H4 (cell line): ENCODE measurements around the gene ORAI3. TPM values are rescaled to one million over a fixed set of nuclear protein-coding genes. Genes with fewer than 3 reads are reported as not detected.

Experiments used
- DNase-seq: peaks from one replicate; pipeline ENCODE4 v3.0.0-alpha.2; 2015; ENCODE audit warnings: low spot score
- total RNA-seq: library from RNA; depleted of rRNA; stranded (reverse); fragments of >200 nt; shearing (Covaris generic); gene quantifications from 2 replicates; pipeline ENCODE4 v1.2.3, GENCODE V29; 2014; rRNA removed

Gene ORAI3
- total RNA-seq, result 30.5 and 43.8 TPM in 2 replicates

GRCh38 chr16:30948667-30949649 is at the start of gene ORAI3:
TSS of gene ORAI3 (plus strand) at chr16:30949068. CDS start at chr16:30949290, 222 bp downstream.
- DNase-seq, result peak; percentile 33

- DNase-seq, result no peak
Observed at GRCh38 chr16:30899794-30900193, 49.1 kb upstream of the ORAI3 start.

DNA sequence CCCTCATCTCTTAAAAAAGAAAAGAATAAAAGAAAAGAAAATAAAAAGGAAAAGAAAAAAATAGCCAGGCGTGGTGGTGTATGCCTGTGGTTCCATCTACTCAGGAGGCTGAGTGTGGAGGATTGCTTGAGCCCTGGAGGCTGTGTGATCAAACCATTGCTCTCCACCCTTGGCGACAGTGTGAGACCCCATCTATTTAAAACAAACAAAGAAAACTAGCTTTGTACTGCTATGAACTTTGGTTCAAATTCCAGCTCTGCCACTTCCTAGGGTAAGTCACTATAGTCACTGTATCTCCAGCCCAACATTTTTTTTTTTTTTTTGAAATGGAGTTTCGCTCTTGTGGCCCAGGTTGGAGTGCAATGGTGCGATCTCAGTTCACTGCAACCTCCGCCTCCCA is 48.3 kb upstream of the ORAI3 start:
- DNase-seq, result no peak

DNA sequence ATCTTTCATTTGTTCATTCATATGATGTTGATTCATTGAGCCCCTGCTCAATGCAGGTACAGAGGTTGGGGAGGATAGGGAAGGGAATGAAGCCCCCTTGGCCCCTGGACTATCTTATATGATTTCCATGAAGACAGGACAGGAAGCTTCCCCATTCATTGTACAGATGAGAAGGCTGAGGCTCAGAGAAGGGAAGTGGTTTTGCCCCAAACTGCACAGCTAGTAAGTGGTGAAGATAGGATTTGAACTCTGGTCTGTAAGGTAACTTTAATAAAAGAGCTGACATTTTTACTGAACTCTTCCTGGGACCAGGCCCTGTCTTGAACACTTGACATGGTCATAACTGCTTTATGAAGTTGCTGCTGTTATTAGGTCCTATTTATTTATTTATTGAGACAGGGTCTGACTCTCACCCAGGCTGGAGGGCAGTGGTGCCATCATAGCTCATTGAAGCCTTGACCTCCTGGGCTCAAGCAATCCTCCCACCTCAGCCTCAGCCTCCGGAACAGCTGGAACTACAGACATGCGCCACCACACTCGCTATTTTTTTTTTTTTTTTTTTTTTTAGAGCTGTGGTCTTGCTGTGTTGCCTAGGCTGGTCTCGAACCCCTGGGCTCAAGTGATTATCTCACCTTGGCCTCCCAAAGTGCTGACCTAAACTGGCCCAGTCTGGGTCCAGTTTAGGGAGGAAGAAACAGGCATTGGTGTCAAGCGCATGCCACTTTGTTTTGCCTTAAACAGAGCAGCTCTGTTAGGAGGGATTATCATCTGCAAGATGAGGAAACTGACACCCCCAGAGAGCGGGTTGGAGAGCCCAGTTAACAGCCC is 47.5 kb upstream of the ORAI3 start:
- no peak for DNase-seq

- no peak for DNase-seq
Observed at GRCh38 chr16:30902029-30902972, 46.6 kb upstream of the ORAI3 start.

DNA sequence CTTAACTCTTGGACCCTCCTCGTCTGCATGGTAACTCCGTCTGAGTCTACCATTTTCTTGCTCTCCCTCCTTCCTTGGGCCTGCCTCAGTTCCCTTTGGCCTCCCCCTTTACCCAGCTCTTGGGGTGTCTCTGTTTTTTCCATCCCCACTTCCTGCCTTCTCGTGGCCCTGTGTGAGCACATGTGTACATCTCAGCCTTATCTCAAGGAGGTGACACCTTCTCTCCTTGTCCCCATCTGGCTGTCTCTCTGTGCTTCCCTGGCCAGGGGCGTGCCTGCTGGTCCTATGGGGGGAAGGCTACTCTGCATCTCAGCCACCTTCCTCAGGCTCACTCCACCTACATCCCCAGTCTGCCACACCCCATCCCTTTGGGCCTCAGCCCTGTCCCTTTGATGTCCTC is 45.9 kb upstream of the ORAI3 start:
- no peak for DNase-seq

- DNase-seq, result no peak
Observed at GRCh38 chr16:30903596-30903995, 45.3 kb upstream of the ORAI3 start.

- no peak for DNase-seq
Observed at GRCh38 chr16:30904114-30904780, 44.6 kb upstream of the ORAI3 start.

DNA sequence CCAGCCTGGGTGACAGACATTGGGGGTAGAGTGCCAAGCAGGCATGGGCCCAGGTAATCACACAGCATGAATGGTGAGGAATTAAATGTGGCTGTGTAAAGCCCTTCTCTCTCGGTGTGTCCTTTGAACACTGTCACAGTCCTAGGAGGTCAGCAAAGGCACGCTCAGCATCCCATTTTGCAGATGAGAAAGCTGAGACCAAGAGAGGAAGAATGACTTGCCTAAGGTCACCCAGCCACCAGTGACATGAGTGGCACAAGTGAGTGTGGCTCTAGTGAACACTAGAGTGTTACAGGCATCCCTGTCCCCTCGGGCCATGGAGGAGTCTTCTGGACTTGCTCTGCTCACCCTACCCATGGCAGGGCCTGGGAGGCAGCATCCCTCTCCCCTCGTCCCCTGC is 41.8 kb upstream of the ORAI3 start:
- DNase-seq, result no peak

DNA sequence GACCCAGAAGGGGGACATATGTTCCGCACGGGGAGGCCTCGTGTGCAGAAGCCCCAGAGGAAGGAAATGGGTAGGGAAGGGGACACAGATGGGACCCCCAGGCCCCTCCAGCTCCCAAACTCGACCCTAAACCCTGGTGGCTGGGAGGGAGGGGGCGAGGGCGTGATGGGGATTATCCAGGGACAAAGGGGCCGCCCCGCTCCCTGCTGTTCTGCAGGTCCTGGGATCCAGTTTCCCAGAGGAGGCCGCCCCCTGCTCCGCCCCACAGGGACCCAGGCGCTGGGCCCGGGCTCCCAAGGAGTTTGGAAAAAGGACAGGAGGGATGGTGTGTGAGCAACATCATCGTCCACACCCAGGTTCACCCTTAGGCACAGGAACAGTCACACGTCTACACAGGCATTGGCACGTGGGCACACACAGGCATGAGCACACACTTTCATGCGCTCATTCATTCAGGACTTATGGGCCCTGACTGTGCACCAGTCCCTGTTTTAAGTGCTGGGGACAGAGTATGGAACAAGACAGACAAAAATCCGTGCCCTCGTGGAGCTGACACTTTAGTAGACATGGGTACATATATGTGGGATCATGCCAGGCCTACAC is 38.3 kb upstream of the ORAI3 start:
- DNase-seq, result no peak

DNA sequence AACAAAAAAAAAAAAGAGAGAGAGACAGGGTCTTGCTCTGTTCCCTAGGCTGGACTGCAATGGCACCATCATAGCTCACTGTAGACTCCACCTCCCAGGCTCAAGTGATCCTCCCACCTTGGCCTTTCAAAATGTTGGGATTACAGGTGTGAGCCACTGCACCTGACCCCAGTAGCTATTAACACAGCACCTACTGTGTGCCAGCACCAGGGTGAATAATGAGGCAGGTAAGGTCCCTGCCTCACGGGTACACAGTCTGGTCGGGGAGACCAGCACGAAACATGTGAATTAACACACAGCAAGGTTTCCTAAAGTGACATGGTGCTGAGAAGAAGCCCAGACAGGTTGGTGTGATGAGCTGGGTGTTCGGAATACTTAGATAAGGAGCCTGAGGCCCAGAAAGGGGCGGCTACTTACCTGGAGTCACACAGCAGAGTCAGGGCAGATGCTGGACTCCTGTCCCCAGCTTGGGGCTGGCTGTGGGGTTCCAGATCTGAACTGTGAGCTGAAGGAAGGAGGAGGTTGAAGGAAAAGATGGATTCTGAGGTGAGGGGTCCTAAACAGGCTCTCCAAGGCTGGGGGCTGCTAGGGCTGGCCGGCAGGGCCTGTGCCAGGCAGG is 36.0 kb upstream of the ORAI3 start:
- DNase-seq, result no peak

- no peak for DNase-seq
Observed at GRCh38 chr16:30914830-30915229, 34.0 kb upstream of the ORAI3 start.

GRCh38 chr16:30918614-30919013 is 30.3 kb upstream of the ORAI3 start:
- DNase-seq, result no peak

- no peak for DNase-seq
Observed at GRCh38 chr16:30920891-30921290, 28.0 kb upstream of the ORAI3 start.

DNA sequence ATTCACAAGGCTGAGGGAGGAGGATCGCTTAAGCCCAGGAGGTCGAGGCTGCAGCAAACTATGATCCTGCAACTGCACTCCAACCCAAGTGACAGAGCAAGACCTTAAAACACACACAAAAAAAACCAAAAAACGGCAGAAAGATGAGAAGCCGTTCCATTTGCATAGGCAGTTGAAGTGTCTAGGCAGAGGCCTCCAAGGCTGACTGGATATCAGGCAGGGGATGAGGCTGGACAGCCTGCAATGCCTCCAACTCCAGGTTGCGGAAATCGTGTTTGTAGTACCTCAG is 27.5 kb upstream of the ORAI3 start:
- DNase-seq, result no peak

- DNase-seq, result peak; percentile 88
Observed at GRCh38 chr16:30921748-30922419, 27.0 kb upstream of the ORAI3 start.

GRCh38 chr16:30922420-30922959 is 26.4 kb upstream of the ORAI3 start:
- DNase-seq, result peak; percentile 99

DNA sequence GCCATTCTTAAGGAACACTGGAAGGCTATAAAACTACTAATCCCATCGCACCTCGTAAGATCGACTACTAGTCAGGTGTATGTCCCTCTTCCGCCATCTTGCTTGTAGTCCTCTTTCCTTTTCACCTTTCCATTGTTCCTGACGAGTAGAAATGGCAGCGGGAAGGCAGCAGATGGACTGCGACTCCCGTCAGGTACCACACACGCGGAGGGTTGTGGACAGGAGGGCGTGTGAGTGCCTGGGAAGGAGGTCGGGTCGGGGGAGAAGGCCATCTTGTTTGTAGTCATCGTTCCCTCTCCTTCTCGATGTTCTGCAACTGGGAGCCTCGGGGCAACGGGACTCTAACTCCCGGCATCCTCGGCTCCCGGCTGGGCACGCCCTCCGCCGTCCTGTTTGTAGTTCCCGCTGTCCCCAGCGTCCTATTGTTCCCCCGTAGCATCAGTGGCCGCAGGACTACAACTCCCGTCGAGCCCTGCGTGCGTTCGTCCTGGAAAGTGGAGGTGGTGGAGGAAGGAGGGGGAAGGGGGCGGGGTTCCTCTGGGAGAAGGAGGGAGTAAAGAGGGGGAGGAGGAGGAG is 25.8 kb upstream of the ORAI3 start:
- DNase-seq, result peak; percentile 99

DNA sequence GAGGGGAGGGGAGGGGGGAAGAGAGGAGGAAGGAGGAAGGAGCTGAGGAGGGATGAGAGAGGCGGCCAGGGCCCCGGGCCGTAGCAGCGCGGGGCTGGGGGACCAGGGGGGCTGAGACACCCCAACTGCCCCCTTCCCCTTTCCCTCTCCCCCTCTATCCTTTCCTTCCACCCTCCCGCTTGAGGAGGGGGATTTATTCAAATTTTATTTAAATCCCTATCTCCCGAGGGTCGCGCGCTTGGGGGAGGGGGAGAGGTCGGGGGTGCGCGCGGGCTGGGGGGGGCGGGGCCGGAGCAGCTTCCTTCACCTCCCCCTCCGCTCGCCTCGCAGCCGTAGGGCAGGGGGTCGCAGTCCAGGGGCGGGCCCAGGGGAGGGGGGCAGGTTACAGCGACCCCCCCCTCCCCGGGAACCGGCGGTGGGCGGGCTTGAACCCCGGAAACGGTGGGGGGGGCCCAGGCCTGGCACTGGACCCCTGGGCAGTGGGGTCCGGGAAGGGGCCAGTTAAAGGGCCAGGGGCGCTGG is 25.3 kb upstream of the ORAI3 start, which contains the start of gene FBXL19:
TSS of gene FBXL19 (plus strand) at position 19 of the 522 bp plus-strand sequence. CDS start 2,183 bp downstream, outside the sequence.
- no peak for DNase-seq
